Measurements from ENCODE around the gene CHL1. TPM values are rescaled to one million over a fixed set of nuclear protein-coding genes. Genes with fewer than 3 reads are reported as not detected.
A peak's percentile ranks its signal among the peaks of the same experiment; 100 is the strongest.

The CHL1 gene, protein sequence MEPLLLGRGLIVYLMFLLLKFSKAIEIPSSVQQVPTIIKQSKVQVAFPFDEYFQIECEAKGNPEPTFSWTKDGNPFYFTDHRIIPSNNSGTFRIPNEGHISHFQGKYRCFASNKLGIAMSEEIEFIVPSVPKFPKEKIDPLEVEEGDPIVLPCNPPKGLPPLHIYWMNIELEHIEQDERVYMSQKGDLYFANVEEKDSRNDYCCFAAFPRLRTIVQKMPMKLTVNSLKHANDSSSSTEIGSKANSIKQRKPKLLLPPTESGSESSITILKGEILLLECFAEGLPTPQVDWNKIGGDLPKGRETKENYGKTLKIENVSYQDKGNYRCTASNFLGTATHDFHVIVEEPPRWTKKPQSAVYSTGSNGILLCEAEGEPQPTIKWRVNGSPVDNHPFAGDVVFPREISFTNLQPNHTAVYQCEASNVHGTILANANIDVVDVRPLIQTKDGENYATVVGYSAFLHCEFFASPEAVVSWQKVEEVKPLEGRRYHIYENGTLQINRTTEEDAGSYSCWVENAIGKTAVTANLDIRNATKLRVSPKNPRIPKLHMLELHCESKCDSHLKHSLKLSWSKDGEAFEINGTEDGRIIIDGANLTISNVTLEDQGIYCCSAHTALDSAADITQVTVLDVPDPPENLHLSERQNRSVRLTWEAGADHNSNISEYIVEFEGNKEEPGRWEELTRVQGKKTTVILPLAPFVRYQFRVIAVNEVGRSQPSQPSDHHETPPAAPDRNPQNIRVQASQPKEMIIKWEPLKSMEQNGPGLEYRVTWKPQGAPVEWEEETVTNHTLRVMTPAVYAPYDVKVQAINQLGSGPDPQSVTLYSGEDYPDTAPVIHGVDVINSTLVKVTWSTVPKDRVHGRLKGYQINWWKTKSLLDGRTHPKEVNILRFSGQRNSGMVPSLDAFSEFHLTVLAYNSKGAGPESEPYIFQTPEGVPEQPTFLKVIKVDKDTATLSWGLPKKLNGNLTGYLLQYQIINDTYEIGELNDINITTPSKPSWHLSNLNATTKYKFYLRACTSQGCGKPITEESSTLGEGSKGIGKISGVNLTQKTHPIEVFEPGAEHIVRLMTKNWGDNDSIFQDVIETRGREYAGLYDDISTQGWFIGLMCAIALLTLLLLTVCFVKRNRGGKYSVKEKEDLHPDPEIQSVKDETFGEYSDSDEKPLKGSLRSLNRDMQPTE (N-terminal part only)
- 0.45 TPM for total RNA-seq

DNA sequence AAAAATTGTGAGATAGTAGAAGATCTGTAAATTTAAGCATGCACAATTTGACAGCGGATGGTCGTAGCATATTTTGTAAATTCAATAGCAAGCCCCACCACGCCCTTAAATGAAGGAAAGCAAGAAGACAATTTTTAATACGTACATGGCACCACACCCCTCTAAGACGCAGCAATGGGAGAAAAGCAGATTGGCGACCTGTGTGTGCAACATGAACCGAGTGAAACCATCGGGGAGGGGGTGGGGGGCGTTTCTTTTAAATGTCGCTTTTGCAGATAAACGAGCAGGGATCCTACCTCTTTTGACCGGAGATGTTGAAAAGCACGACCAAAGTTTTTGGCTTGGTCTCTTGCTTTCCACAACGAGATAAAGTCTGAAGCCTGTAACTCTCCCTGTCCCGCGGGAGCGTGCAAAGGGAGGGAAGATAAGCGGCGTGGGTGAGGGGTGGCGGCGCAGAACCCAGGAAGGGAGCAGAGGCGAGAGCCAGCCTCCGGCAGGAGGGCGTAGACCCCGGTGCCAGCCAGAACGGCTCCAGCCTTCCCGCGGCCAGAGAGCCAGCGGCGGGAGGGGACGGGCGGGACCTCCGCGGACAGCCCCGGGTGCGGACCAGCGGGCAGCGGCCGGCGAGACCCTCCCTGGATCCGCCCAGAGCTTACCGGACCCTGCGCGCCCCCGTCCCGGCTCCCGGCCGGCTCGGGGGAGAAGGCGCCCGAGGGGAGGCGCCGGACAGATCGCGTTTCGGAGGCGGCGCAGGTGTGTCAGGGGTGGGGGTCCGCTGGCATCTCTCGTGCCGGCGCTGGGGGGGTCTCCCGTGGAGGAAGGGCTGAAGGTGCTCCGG is at the start of gene CHL1:
TSS of gene CHL1 (plus strand) at position 453 of the 838 bp plus-strand sequence. CDS start 123,014 bp downstream, outside the sequence.
- ATAC-seq (peak; percentile 28), DNase-seq (ENCODE audit: low spot score) (no peak)

DNA sequence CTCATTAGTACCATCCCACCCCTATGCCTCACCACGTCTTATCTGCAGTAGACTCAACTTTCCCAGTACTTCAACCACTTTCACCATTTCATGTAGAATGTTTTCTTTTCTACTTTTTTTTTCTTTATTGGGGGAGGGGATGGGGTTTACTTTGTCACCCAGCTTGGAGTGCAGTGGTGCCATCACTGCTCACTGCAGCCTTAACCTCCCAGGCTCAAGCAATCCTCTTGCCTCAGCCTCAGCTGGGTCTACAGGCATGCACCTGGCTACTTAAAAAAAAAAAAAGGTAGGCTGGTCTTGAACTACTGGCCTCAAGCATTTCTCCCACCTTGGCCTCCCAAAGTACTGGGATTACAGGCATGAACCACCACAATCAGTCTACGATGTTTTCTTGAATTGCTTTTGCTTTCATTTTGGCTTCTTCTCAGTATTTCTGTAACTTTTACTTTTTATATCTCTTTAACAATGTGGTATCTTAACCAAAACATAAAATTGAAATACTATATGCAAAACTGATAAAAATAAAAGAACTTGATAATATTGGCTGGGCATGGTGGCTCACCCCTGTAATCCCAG is 44.9 kb upstream of the CHL1 start:
- no peak for DNase-seq (ENCODE audit: low spot score)
- ATAC-seq = no peak

DNA sequence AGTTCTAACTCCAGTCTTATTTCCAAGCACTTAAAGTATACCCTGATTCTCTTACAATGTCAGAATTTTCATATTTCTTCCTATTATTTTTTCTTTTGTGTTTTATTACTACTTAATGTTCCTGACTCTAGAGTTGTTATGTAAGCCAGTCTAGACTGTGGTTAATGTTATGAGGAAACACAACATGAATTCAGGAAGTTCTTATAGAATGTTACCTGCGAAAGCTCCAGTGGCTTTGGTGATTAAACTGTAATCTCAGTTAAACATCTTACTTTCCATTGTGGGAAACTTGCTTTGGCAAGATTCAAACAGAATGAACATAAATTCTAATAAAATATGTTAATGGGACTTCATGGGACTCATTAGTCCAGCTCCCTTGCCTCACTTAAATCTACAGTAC is 36.6 kb upstream of the CHL1 start:
- DNase-seq (ENCODE audit: low spot score) = no peak
- ATAC-seq = no peak

DNA sequence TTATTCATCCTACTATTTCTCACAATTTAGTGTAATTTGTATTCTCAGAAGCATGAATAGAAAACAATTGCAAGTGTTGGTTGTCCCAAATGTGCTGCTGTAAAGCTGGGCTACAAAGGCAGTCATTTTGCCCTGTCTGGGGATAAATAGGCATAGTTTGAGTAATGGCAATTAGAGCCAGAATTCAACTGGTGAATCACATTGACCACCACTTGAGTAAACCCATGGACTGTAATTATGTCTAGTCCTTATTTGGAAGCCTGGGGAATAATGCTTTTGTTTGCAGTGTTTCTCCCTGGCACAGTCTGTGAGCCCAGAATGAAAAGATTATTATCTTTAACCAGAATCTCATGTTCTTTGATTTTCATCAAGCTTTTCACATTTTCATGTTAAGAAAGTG is 30.5 kb upstream of the CHL1 start:
- DNase-seq (ENCODE audit: low spot score) (no peak), ATAC-seq (no peak)

DNA sequence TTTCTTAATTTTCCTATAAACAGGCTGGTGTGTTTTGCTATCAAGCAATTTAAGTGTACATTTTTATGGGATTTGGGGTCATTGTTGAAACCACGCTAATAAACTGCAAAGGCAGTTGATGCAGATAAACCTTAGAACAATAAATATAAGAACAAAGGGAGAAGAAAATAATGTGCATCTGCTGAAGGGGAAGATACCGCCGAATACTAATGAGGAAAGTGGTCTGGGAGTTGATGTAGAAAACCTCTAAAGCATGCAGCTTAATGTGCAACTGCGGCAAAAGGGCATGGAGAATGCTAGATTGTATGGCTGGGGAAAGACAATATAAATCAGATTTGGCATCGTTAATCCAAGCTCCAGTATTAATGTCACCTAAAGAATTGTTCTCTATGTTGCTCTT is 29.8 kb upstream of the CHL1 start:
- ATAC-seq = no peak
- DNase-seq (ENCODE audit: low spot score) = no peak

DNA sequence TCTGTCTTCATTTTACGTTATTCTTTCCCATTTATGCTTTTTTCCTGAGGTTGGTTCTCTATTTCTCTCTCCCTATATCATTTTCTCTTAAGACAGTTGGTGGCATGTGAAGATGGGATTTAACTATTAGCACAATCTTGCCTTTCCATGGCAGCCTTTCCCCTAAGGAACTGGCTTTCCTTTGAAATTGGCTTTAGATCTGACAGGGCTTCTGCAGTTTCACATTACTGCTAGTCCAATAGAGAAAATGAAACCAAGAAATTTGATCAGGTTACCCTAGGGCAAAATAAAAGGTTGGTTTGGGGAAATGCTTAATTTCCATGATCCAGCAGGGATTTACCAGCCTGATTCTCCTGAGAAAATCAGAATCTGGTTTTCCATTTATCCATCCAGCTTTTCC is 22.7 kb upstream of the CHL1 start:
- no peak for DNase-seq (ENCODE audit: low spot score)
- peak; percentile 76 for ATAC-seq

DNA sequence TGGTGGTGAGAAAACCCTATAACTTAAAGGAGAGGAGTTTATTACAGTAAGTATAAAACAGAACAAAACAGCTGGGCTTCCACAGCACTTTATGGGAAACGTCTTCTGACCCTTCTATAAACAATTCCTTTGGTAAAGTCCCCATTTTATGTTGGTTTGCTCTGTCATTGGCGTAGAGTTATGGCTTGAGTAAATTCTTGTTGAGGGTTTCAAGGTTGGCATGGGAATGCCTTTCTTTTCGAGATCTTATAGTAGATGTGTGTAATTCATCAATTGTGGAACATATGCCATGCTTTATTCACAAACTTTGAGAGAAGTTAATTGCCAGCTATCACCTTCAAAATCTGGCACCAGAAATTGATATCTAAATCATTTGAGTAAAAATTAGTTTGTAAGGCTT is 11.6 kb upstream of the CHL1 start:
- ATAC-seq (no peak), DNase-seq (ENCODE audit: low spot score) (no peak)

DNA sequence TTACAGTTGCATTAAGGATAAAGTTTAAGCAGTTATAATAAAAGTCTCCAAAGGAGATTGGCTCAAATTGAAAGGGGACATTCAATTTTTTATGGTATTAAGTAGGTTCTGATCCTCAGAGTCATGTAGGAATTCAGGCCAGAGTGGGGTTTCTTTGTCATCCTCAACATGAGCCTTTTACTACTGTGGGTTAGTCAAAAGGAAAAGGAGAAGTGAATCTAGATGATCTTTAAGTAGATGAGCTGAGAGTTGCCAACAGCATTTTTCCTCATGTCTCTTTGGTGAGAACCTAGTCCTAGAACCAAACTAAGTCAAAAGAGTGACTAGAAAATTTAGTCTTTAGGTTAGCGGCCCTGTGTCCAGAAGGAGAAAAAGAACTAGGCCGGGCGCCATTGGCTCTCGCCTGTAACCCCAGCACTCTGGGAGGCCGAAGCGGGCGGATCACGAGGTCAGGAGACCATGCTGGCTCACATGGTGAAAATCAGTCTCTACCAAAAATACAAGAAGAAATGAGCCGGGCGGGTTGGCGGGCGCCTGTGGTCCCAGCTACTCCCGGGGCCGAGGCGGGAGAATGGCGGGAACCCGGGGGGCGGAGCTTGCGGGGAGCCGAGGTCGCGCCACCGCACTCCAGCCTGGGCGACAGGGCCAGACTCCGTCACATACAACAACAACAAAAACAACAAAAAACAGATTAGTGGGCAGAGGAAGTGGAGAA is 4.2 kb upstream of the CHL1 start:
- ATAC-seq (no peak), DNase-seq (ENCODE audit: low spot score) (no peak)

DNA sequence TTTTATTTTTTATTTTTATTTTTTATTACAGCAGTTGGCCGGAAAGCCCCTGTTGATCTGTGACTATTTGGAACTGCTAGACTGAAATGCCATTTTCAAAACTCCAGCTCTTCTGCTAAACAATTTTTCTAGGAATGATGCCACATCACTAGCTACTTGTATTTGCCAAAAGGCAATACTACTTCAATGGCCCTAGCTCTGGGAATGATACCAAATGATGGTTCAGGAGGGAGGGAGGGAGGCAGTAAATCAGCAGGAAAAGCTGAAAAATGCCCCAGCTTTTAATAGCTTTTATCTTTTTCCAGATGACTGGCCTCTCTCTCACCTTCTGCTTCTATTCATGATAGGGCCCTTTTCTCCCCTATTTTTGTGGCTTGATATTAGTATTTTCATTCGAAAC is 2.6 kb upstream of the CHL1 start:
- DNase-seq (ENCODE audit: low spot score) = no peak
- no peak for ATAC-seq

DNA sequence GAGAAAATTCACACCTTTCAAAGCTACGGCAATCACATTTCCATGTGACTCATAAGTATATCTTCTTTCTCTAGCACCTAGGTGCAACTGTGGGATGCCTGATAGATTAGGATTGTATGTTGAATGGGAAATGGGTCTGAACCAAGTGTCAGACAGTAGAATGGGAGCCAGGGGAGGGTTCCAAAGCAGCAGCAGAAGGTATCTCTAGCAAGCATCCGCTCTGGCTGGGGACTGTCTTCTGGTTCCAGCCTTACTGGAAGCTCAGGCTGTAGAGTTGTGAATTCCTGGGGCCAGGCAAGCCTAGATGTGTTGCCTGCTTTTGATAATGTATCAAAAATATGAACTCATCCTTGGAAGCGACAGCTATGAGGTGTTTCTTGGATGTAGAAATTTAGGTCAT is 2.1 kb upstream of the CHL1 start:
- no peak for ATAC-seq

DNA sequence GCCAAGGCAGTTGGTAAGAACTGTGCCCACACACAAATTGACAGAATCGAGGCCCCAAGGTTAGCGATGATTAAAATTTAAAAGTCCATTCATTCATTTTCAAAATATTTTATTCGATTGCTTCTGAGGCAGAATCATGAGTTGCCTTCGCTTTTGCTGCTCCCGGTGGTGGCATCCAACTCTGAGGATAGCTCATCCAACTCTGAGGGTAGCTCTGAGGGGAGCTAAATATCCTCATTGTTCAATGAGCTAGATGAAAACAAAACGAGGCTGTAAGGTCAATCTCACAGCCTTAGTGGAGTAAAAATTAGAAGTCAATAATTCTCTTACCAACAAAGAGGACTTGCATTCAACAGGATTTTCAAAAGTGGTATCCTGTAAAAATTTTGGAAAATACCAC is 897 bp upstream of the CHL1 start:
- DNase-seq (ENCODE audit: low spot score) (no peak), ATAC-seq (no peak)

More for the DNA sequence above, 2.1 kb upstream of the CHL1 start:
- no peak for DNase-seq (ENCODE audit: low spot score)

DNA sequence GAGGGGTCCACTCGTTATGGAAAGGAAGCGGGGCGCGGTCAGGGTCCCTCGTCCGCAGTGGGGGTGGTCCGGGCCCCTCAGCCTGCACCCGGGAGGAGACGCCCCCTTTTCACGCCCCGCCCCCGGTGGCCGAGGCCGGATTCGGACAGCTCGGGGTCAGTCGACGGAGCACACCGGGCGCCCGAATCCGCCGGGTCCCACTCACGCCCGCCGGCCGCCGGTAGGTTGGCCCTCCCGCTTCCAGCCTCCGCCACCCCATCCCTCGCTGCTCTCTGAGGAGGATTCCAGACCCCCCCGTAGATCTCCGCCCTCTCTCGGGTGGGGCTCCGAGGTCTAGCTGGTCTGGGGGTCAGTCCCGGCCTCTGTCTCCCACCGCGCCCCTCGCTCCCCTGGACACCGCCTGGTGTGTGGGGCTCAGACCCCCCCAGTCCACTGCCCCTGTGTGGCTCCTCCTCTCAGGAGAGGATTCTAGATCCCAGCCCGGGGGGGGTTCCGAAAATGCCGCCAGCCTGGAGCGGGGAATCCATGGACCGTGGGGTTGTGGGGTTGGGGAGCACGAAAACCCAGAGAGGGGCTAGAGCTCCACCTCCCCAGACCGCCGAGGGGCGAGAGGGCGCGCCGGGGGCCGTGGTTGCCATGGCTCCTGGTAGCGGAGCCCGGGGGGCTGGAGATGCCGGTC is 725 bp downstream of the CHL1 start:
- DNase-seq (ENCODE audit: low spot score) = no peak
- ATAC-seq = peak; percentile 25

DNA sequence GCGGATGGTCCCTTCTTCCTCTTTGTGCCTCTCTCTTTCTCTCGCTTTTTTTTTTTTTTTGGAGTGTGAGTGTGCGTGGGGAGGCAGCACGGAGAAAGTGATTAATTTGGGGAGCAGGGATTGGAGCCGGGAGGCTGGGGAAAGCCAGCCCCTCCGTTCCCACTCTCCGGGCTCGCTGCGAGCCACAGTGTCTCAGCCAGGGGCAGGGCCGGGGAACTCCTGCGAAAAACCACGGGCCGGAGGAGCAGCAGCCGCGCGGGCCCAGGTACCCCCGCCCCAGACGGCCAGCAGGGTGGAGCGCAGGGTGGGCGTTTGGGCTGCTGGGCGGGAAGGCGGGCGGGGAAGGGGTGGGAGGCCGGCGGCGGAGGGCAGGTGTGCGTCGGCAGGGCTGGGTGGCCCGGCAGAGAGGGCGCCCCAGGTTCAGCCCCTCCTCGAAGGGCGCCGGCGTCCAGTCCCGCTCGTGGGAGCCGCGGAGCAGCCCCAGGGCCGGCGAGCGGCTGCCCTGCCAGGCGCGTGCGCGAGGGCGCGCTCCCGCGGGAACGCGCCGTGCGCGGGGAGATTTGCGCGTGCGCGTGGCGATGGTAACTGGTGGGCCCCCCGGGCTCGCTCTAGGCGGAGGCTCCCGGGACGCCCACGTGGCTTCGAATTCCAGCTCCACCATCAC is 1.4 kb downstream of the CHL1 start:
- DNase-seq (ENCODE audit: low spot score) (no peak), ATAC-seq (no peak)

DNA sequence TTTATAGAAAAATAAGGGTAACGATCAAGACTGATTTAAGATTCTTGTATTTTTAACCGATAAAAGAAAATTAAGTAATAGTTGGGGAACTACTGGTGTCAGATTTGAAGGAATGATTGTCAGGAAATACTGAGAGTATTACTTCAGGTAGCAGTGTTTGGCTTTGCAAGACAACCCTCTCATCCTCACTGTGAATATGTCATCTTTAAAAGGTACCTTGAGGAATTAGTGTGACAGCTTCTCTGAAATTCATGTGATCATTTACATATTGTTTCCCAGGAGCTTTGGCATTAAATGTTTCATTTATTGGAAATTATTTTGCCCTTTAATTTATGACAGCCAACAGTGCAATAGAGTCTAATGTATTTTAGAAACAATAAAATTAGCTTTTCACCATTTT is 3.3 kb downstream of the CHL1 start:
- DNase-seq (ENCODE audit: low spot score) (no peak), ATAC-seq (no peak)

DNA sequence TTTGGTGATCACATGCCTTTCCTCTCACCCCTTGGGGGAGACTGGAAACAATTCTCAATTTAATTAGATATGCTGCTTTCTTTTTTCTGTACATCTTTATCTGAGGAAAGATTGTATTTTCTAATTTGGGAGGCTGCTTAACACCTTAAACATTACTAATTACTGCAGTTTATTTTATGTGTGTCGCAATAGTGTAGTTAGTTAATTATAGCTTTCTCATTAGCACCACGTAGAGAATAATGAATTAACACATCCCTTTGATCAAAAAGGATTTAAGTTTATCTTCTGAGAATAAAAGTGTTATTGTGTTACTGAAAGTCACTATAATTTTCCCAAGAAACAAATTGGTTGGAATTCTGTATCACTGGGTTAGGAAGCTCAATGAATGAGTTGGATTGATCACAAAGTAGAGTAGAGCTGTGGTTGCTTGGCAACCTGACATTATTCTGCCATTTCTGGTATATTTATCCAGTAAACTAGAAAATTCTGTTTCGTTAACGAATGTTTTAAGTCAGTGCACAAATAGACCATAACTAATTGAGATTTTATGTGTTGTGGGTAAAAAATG is 4.3 kb downstream of the CHL1 start:
- no peak for ATAC-seq

DNA sequence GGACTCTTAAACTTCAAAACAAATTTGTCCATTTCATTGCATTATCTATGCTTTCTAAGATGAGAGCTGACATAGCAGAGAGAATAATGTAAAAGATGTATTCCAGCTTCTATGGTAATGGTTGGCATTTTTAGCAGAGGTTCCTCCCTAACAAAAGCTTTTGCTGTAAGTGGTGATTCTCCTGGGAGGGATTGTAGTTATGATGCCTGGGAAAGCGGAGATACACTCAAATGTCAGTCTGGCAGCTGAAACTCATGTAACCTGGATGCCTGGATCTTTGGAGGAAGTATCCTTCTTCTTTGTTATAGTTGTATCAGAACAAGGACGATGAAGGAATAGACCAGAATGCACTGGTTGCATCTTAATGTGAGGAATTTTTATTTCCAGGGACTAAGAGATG is 7.5 kb downstream of the CHL1 start:
- ATAC-seq = no peak
- no peak for DNase-seq (ENCODE audit: low spot score)

More for the DNA sequence above, 4.3 kb downstream of the CHL1 start:
- DNase-seq (ENCODE audit: low spot score) = no peak

DNA sequence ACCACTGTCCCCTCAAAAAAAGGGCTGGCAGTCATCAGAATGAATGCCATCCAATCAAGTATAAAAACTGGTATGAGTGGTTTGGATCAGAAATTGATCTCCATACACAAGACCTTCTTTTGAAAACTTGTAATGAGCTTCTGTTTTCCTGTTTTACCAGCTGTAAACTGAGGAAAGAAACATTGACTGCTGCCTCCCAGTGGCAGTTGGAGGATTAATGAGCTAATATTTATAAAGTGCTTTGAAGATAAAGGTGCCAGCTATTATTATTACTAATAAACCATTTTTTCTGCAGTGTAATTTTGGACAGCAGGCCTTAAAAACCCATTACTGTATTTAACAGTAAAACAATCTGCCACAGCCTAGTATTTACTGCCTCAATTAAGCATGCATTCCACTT is 11.4 kb downstream of the CHL1 start:
- DNase-seq (ENCODE audit: low spot score) = no peak
- no peak for ATAC-seq

DNA sequence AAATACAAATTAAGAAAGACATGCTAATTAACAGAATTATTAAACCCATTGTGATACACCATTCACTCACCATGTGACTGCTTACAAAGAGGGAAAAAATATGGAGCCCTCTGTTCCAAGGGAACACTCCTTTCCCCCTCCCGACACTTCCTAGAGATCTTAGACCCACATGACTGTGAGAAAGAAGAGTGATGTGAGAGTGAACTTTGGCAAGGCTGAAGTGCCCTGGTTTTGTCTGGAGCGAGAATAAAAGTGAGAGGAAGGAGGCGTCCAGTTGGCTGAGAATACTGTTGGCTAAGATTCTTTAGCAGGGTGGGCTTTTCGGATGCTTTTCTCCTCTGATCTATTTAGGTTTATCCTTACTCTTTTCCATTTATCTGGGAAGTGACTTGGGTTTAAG is 14.1 kb downstream of the CHL1 start:
- ATAC-seq = no peak
- no peak for DNase-seq (ENCODE audit: low spot score)
